ENCODE data around the gene SPATA9.

GRCh38 chr5:95647886-95648860 is 34.6 kb downstream of the SPATA9 start:
- TF ChIP-seq GATA3 (IDR thresholded peaks at IDR 0.05; ENCODE audit: low read depth, low read length) (no peak), GATA2 (IDR thresholded peaks at IDR 0.05; ENCODE audit: low read depth, low read length) (no peak)

Measured in SH-SY5Y (cell line).